HuH-7.5 (cell line): ENCODE data around the gene TEX35.
"Not testable (repeated sequence)": the region's sequence is repeated elsewhere in the genome, so short reads cannot be mapped to it uniquely, and the experiment has no call there.

ENCODE experiments used
- DNase-seq: peaks from one replicate; pipeline ENCODE4 v3.0.0; 2011; ENCODE audit warnings: low spot score

The TEX35 gene

GRCh38 chr1:178495158-178495557, 17.8 kb upstream of the TEX35 start:
- DNase-seq, result no peak

GRCh38 chr1:178495741-178496409, 17.0 kb upstream of the TEX35 start:
- no peak for DNase-seq

- no peak for DNase-seq
These were observed 16.3 kb upstream of the TEX35 start, which contains the start of gene CLEC20A for GRCh38 chr1:178496410-178497135. Gene CLEC20A (minus strand): TSS chr1:178496964. CDS start chr1:178496939, 25 bp downstream.

- DNase-seq, result no peak
These were observed 14.9 kb upstream of the TEX35 start for GRCh38 chr1:178497903-178498478.

- no peak for DNase-seq
These were observed 13.8 kb upstream of the TEX35 start for GRCh38 chr1:178498896-178499675.

GRCh38 chr1:178500091-178500770, 12.7 kb upstream of the TEX35 start:
- DNase-seq, result peak; percentile 37

- DNase-seq, result no peak
These were observed 11.9 kb upstream of the TEX35 start for GRCh38 chr1:178500936-178501554.

GRCh38 chr1:178501705-178502329, 11.1 kb upstream of the TEX35 start:
- peak; percentile 85 for DNase-seq

GRCh38 chr1:178502330-178502714, 10.6 kb upstream of the TEX35 start:
- no peak for DNase-seq

- no peak for DNase-seq
These were observed 10.1 kb upstream of the TEX35 start for GRCh38 chr1:178502856-178503255.

GRCh38 chr1:178503316-178503715, 9.6 kb upstream of the TEX35 start:
- DNase-seq, result not testable (repeated sequence)

- DNase-seq, result no peak
These were observed 9.1 kb upstream of the TEX35 start for GRCh38 chr1:178503849-178504248.

GRCh38 chr1:178504286-178504685, 8.6 kb upstream of the TEX35 start:
- DNase-seq, result no peak

- DNase-seq, result no peak
These were observed 6.7 kb upstream of the TEX35 start for GRCh38 chr1:178506177-178506576.

GRCh38 chr1:178506669-178507068, 6.2 kb upstream of the TEX35 start:
- DNase-seq, result peak; percentile 28

- DNase-seq, result no peak
These were observed 3.4 kb upstream of the TEX35 start for GRCh38 chr1:178509414-178510007.

GRCh38 chr1:178510155-178510554, 2.8 kb upstream of the TEX35 start:
- DNase-seq, result no peak

GRCh38 chr1:178513278-178513983, 522 bp downstream of the TEX35 start:
- DNase-seq, result no peak

GRCh38 chr1:178516110-178516509, 3.2 kb downstream of the TEX35 start:
- DNase-seq, result no peak

- no peak for DNase-seq
These were observed 6.0 kb downstream of the TEX35 start for GRCh38 chr1:178518894-178519293.
